Endothelial cell of umbilical vein (primary cell): Measurements from ENCODE around the gene EPB41L3. TPM values are rescaled to one million over a fixed set of nuclear protein-coding genes. Genes with fewer than 3 reads are reported as not detected.

Source experiments
- BruUV-seq: library from RNA; stranded (reverse); fragments of 400-500 nt; replicated peaks from 2 replicates; lab custom pipeline; 2021; lab: Mats Ljungman, UMichigan
- CTCF ChIA-PET: fragments of 300-600, 350-600 bp; sonication (Branson Sonifier 250); formaldehyde crosslinking; loops from one replicate; lab custom pipeline; 2021; ENCODE audit warnings: antibody characterized with exemption, inconsistent platforms; lab: Charles Lee
- POLR2A ChIA-PET: fragments of 300-600, 350-600 bp; sonication (Branson Sonifier 250); formaldehyde crosslinking; loops from one replicate; lab custom pipeline; 2021; ENCODE audit warnings: antibody characterized with exemption, inconsistent platforms; lab: Charles Lee
- DNase-seq: peaks from one replicate; pipeline ENCODE4 v3.0.0-alpha.2; 2011; ENCODE audit warnings: low read depth, low spot score
- FAIRE-seq: peaks from 2 replicates; lab custom pipeline; 2011; peaks lifted over from hg19 to GRCh38; lab: Jason Lieb, UNC
- H2AFZ ChIP-seq: 2 replicates; pipeline ENCODE4 v1.6.0; 2012; ENCODE audit warnings: low read depth, low read length, control low read depth, inconsistent platforms
- H3K27ac ChIP-seq: 2 replicates; pipeline ENCODE4 v1.5.1; 2011; ENCODE audit warnings: low read depth, mild to moderate bottlenecking, control low read depth, low read length, moderate library complexity; ENCODE audit not compliant: insufficient read depth
- H3K27me3 ChIP-seq, 2 experiments: 2 replicates each; pipeline versions ENCODE4 v1.6.0 to v1.6.1; 2011; ENCODE audit warnings: low read length in 2 of 2, mixed read lengths in 1 of 2; ENCODE audit not compliant: control insufficient read depth in 2 of 2, insufficient read depth in 2 of 2
- H3K36me3 ChIP-seq, 2 experiments: 2 replicates in 1 of 2; 3 replicates in 1 of 2; pipeline ENCODE4 v1.5.1; 2011; ENCODE audit warnings: low read length in 2 of 2, mild to moderate bottlenecking in 1 of 2, moderate library complexity in 1 of 2; ENCODE audit not compliant: control insufficient read depth in 2 of 2, insufficient read depth in 2 of 2; ENCODE audit errors: extremely low read depth in 1 of 2
- H3K4me1 ChIP-seq: 3 replicates; pipeline ENCODE4 v1.5.1; 2011; ENCODE audit warnings: mild to moderate bottlenecking, low read length; ENCODE audit not compliant: control insufficient read depth, insufficient read depth; ENCODE audit errors: extremely low read depth
- H3K4me2 ChIP-seq: 2 replicates; pipeline ENCODE4 v1.6.1; 2011; ENCODE audit warnings: low read length, control low read depth, mixed read lengths; ENCODE audit not compliant: insufficient read depth
- H3K4me3 ChIP-seq, 3 experiments: fragments of 200-600 bp in 1 of 3; sonication (generic), shearing (Covaris generic) in 1 of 3; replicated peaks in 1 of 3; 2 replicates each; pipeline ENCODE4 v1.5.1; 2011 to 2016; ENCODE audit warnings: control low read depth in 3 of 3, low read length in 3 of 3, mild to moderate bottlenecking in 2 of 3, inconsistent platforms in 1 of 3, low read depth in 1 of 3, moderate library complexity in 1 of 3; ENCODE audit not compliant: insufficient read depth in 1 of 3
- H3K79me2 ChIP-seq: 2 replicates; pipeline ENCODE4 v1.6.0; 2012; ENCODE audit warnings: low read length, inconsistent platforms; ENCODE audit not compliant: control insufficient read depth, insufficient read depth
- H3K9ac ChIP-seq: replicated peaks from 2 replicates; pipeline ENCODE3; 2011; ENCODE audit warnings: low read length, control low read depth; ENCODE audit not compliant: insufficient read depth; ENCODE audit errors: extremely low read depth
- H3K9me1 ChIP-seq: replicated peaks from 3 replicates; pipeline ENCODE4 v1.6.0; 2011; ENCODE audit warnings: mild to moderate bottlenecking, low read length; ENCODE audit not compliant: control insufficient read depth, insufficient read depth; ENCODE audit errors: extremely low read depth
- H3K9me3 ChIP-seq: replicated peaks from 2 replicates; pipeline ENCODE4 v1.5.1; 2012; ENCODE audit warnings: low read length, inconsistent platforms; ENCODE audit not compliant: control insufficient read depth, insufficient read depth
- H4K20me1 ChIP-seq: replicated peaks from 2 replicates; pipeline ENCODE3; 2011; ENCODE audit warnings: mild to moderate bottlenecking, low read length; ENCODE audit not compliant: control insufficient read depth, insufficient read depth; ENCODE audit errors: extremely low read depth
- EZH2 ChIP-seq: IDR thresholded peaks from 2 replicates; pipeline ENCODE4 v1.6.1; 2012; ENCODE audit warnings: borderline replicate concordance, low read depth, mild to moderate bottlenecking, moderate library complexity, low read length, inconsistent platforms; ENCODE audit not compliant: severe bottlenecking
- FOS ChIP-seq: IDR thresholded peaks from 2 replicates; pipeline ENCODE4 v1.6.1; 2011; ENCODE audit warnings: mild to moderate bottlenecking, low read length, moderate library complexity, borderline replicate concordance; ENCODE audit not compliant: insufficient read depth
- GATA2 ChIP-seq: IDR thresholded peaks from 2 replicates; pipeline ENCODE4 v1.7.0; 2011; ENCODE audit warnings: low read depth, mild to moderate bottlenecking, moderate library complexity, mixed read lengths, low read length; ENCODE audit not compliant: insufficient read length, insufficient read depth
- JUN ChIP-seq: IDR thresholded peaks from 2 replicates; pipeline ENCODE4 v1.6.1; 2011; ENCODE audit warnings: borderline replicate concordance, low read depth; ENCODE audit not compliant: insufficient read length, insufficient read depth
- MYC ChIP-seq: IDR thresholded peaks from one replicate; pipeline ENCODE4 v1.6.1; 2011; ENCODE audit warnings: mild to moderate bottlenecking, low read depth, low read length
- POLR2A ChIP-seq: IDR thresholded peaks from 2 replicates; pipeline ENCODE4 v1.6.1; 2012; ENCODE audit warnings: low read depth, mild to moderate bottlenecking, control low read depth, low read length
- POLR2AphosphoS5 ChIP-seq: IDR thresholded peaks from 2 replicates; pipeline ENCODE4 v1.6.1; 2012; ENCODE audit warnings: low read depth, mild to moderate bottlenecking, control low read depth, low read length, moderate library complexity; ENCODE audit not compliant: insufficient read depth
- dilution Hi-C: fragments of 300-500 bp; cut with MboI; formaldehyde crosslinking; loops from one replicate; pipeline ENCODE4 v1.15.0; 2019; ENCODE audit warnings: low sequenced_read_pairs; ENCODE audit not compliant: extremely low pct_ligation_motif_present
- intact Hi-C: fragments of 100-400 bp; cut with micrococcal nuclease; formaldehyde crosslinking; loops from one replicate; pipeline ENCODE4 v1.10.0; 2022
- polyA plus RNA-seq, 4 experiments: library from polyadenylated mRNA; depleted of rRNA in 3 of 4; stranded (reverse) in 3 of 4; unstranded in 1 of 4; fragments of >200 nt; gene quantifications; 2 replicates each; pipeline versions ENCODE4 v1.2.1 to v1.2.3, GENCODE V29; 2011 to 2012; ENCODE audit warnings: missing spikeins in 1 of 4
- total RNA-seq: library from RNA; stranded (reverse); gene quantifications from 2 replicates; pipeline ENCODE4 v1.2.3, GENCODE V29; 2021
- TF ChIP-seq, protein P1 (sequence below), 2 donors: IDR thresholded peaks; 1 replicate in 1 of 2; 2 replicates in 1 of 2; pipeline ENCODE4 v1.5.1; 2011; ENCODE audit warnings: low read length in 2 of 2, mild to moderate bottlenecking in 2 of 2, moderate library complexity in 2 of 2, control low read depth in 1 of 2, inconsistent platforms in 1 of 2, low read depth in 1 of 2; ENCODE audit not compliant: insufficient read depth in 1 of 2; ENCODE audit errors: extremely low read depth in 1 of 2
- TF ChIP-seq, protein P2 (sequence below): IDR thresholded peaks from 2 replicates; pipeline ENCODE4 v1.6.1; 2011; ENCODE audit not compliant: insufficient read depth, insufficient read length

Gene EPB41L3
- total and polyA plus RNA-seq, 2 donors (not counting 3 experiments of a cell fraction or from before 2014, with no cell fraction given), result 38.9 to 114 TPM

DNA sequence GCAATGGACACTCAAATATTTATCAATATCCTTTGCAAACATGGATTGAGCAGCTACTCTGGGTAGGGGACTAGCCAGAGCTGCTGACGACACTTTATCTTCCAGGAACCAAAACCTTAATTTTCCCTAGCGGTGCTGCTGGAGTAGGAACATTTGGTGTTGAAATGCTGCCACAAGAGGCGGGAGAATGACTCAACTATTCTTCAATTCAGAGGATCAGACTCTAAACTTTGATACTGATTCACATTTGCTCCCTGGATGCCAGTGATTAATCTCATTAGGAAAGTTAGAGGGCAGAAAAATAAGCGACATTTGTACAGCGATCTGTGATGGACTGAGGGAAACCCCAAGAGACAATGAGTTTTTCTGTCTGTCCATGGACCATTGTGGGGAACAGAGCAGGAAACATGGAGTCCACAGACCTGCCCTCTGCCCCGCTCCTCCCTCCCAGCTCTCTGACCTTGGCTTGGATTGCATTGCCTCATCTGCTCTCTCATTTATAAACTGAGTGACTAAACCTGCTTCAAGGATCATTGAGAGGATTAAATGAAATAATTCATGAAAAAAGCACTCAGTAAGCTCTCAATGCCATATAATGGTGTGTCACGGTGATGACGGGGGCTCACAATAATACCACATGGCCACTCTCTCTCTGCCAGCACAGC lies 12.6 kb upstream of the EPB41L3 start:
- Histone ChIP-seq H3K27me3 (no peaks in the 10 kb centered on the region), H2AFZ (no peak overlapping the region), H3K4me2 (no peak overlapping the region), H3K79me2 (no peaks in the 10 kb centered on the region), H3K27ac (no peak overlapping the region), H3K9me1 (no peaks in the 10 kb centered on the region), H3K4me3 (no peak overlapping the region), H3K4me1 (no peaks in the 10 kb centered on the region), H3K9ac (no peak overlapping the region), H3K9me3 (no peaks in the 10 kb centered on the region), H4K20me1 (no peaks in the 10 kb centered on the region), H3K36me3 (no peaks in the 10 kb centered on the region)
- dilution Hi-C loops, result no loop called here
- ChIA-PET POLR2A (no interaction called here), CTCF (interaction anchor here (2.4 kb wide), 1 partner anchor 10 kb away, joined by 14 read pairs; no protein-coding TSS in a partner anchor)
- DNase-seq (no peak), FAIRE-seq (no peak)
- no TSS peak for BruUV-seq
- intact Hi-C loops, result no loop called here
- no peak for TF ChIP-seq FOS
- TF ChIP-seq, protein P1, sequence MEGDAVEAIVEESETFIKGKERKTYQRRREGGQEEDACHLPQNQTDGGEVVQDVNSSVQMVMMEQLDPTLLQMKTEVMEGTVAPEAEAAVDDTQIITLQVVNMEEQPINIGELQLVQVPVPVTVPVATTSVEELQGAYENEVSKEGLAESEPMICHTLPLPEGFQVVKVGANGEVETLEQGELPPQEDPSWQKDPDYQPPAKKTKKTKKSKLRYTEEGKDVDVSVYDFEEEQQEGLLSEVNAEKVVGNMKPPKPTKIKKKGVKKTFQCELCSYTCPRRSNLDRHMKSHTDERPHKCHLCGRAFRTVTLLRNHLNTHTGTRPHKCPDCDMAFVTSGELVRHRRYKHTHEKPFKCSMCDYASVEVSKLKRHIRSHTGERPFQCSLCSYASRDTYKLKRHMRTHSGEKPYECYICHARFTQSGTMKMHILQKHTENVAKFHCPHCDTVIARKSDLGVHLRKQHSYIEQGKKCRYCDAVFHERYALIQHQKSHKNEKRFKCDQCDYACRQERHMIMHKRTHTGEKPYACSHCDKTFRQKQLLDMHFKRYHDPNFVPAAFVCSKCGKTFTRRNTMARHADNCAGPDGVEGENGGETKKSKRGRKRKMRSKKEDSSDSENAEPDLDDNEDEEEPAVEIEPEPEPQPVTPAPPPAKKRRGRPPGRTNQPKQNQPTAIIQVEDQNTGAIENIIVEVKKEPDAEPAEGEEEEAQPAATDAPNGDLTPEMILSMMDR (IDR thresholded peaks at IDR 0.05; ENCODE audit: extremely low read depth in 1 of 2, insufficient read depth in 1 of 2, low read depth in 1 of 2, low read length in 2 of 2), result no peak
- no peak for TF ChIP-seq POLR2AphosphoS5
- TF ChIP-seq GATA2, result no peak
- TF ChIP-seq JUN, result no peak
- TF ChIP-seq, protein P2, sequence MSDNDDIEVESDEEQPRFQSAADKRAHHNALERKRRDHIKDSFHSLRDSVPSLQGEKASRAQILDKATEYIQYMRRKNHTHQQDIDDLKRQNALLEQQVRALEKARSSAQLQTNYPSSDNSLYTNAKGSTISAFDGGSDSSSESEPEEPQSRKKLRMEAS, result no peak
- no peak for TF ChIP-seq MYC
- no peak for TF ChIP-seq POLR2A
- no peak for TF ChIP-seq EZH2
